ENCODE data around the gene GAS2.
A peak's percentile ranks its signal among the peaks of the same experiment; 100 is the strongest.

Gene GAS2

DNA sequence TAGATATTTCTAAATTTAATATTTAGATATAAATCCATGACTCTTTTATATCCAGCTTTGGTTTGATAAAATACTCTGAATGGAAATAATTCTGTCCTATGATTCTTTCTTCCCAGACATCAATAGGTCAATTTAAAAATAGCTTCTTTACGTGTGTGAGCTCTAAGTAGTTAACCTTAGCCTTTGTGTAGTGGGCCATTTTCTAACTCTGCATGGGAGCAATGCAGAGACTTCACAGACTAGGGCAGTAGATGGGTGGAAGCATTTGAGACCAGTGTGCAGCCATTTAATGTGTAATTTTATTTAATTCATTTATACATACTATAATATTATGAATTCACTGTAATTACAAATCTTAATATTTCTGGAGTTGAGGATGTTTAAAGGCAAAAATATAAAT lies 23.8 kb downstream of the GAS2 start:
- Histone ChIP-seq H3K4me3 (ENCODE audit: insufficient read length, low read depth) (no peak overlapping the region), H3K36me3 (ENCODE audit: insufficient read depth, insufficient read length, low read length) (no peaks in the 10 kb centered on the region), H3K27me3 (ENCODE audit: insufficient read depth, insufficient read length) (no peaks in the 10 kb centered on the region), H3K9me3 (ENCODE audit: insufficient read depth, low read length) (no peaks in the 10 kb centered on the region), H3K4me1 (ENCODE audit: insufficient read depth, insufficient read length) (no peaks in the 10 kb centered on the region), H3K9ac (ENCODE audit: insufficient read length, low read depth) (no peak overlapping the region)
- TF ChIP-seq ZNF274 (IDR thresholded peaks at IDR 0.05; ENCODE audit: low read depth, low read length), result no peak
- TF ChIP-seq YY1 (IDR thresholded peaks at IDR 0.05; ENCODE audit: insufficient read depth, insufficient read length), result no peak
- TF ChIP-seq SUZ12 (IDR thresholded peaks at IDR 0.05; ENCODE audit: extremely low read depth, insufficient read depth, insufficient read length), result no peak
- no peak for DNase-seq (ENCODE audit: low read depth, low spot score)

DNA sequence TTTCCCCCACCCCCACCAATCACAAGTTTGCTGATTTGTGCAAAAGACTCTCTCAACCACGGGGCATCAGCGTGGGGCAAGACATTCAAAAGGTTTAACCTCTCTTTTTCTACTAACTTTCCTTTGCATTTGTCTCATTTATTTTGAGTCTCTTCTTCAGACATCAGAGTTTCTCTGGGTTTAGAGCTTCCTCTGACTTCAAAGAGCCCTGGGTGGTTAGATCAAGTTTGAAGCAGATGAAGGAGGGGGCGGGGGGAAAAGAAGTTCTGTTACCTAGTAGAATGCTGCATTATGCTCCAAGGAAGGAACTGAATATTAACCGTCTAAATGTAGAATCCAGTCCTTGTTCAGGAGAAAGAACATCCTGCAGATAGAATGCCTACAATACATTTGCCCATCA lies 24.5 kb downstream of the GAS2 start:
- no peaks in the 10 kb centered on the region for H3K36me3 ChIP-seq (ENCODE audit: insufficient read depth, insufficient read length, low read length)
- no peak for DNase-seq (ENCODE audit: low read depth, low spot score)
- no peaks in the 10 kb centered on the region for H3K27me3 ChIP-seq (ENCODE audit: insufficient read depth, insufficient read length)
- no peak overlapping the region for H3K9ac ChIP-seq (ENCODE audit: insufficient read length, low read depth)
- TF ChIP-seq ZNF274 (IDR thresholded peaks at IDR 0.05; ENCODE audit: low read depth, low read length) (no peak), SUZ12 (IDR thresholded peaks at IDR 0.05; ENCODE audit: extremely low read depth, insufficient read depth, insufficient read length) (no peak), YY1 (IDR thresholded peaks at IDR 0.05; ENCODE audit: insufficient read depth, insufficient read length) (no peak)
- H3K4me1 ChIP-seq (ENCODE audit: insufficient read depth, insufficient read length), result no peaks in the 10 kb centered on the region
- no peaks in the 10 kb centered on the region for H3K9me3 ChIP-seq (ENCODE audit: insufficient read depth, low read length)
- H3K4me3 ChIP-seq (ENCODE audit: insufficient read length, low read depth), result no peak overlapping the region

DNA sequence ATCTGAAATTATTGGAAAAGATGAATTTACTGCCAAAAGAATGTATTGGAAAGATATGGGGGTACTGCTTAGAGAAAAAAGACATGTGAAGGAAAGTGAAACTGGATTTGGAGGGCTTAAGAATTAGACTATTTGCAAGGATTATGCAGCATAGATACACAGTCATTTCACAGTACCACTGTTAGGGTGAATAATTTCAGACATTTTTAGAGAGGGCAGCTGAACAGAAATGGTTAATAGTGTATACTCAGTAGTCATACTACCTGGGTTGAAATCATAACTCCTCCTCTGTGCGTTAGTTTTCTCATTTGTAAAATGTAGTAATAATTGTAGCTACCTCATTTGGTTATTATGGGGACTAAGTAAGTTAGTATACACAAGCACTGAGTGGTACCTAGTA lies 33.0 kb downstream of the GAS2 start:
- TF ChIP-seq ZNF274 (IDR thresholded peaks at IDR 0.05; ENCODE audit: low read depth, low read length) (no peak), SUZ12 (IDR thresholded peaks at IDR 0.05; ENCODE audit: extremely low read depth, insufficient read depth, insufficient read length) (no peak), YY1 (IDR thresholded peaks at IDR 0.05; ENCODE audit: insufficient read depth, insufficient read length) (no peak)
- Histone ChIP-seq H3K4me3 (ENCODE audit: insufficient read length, low read depth) (no peak overlapping the region), H3K36me3 (ENCODE audit: insufficient read depth, insufficient read length, low read length) (no peaks in the 10 kb centered on the region), H3K4me1 (ENCODE audit: insufficient read depth, insufficient read length) (no peaks in the 10 kb centered on the region), H3K9ac (ENCODE audit: insufficient read length, low read depth) (no peak overlapping the region), H3K27me3 (ENCODE audit: insufficient read depth, insufficient read length) (no peaks in the 10 kb centered on the region), H3K9me3 (ENCODE audit: insufficient read depth, low read length) (no peaks in the 10 kb centered on the region)
- no peak for DNase-seq (ENCODE audit: low read depth, low spot score)

- no peak overlapping the region for H3K4me3 ChIP-seq (ENCODE audit: insufficient read length, low read depth)
- no peaks in the 10 kb centered on the region for H3K9me3 ChIP-seq (ENCODE audit: insufficient read depth, low read length)
- no peak overlapping the region for H3K9ac ChIP-seq (ENCODE audit: insufficient read length, low read depth)
- TF ChIP-seq SUZ12 (IDR thresholded peaks at IDR 0.05; ENCODE audit: extremely low read depth, insufficient read depth, insufficient read length), result no peak
- TF ChIP-seq YY1 (IDR thresholded peaks at IDR 0.05; ENCODE audit: insufficient read depth, insufficient read length), result no peak
- TF ChIP-seq ZNF274 (IDR thresholded peaks at IDR 0.05; ENCODE audit: low read depth, low read length), result no peak
- no peaks in the 10 kb centered on the region for H3K36me3 ChIP-seq (ENCODE audit: insufficient read depth, insufficient read length, low read length)
- no peaks in the 10 kb centered on the region for H3K4me1 ChIP-seq (ENCODE audit: insufficient read depth, insufficient read length)
- H3K27me3 ChIP-seq (ENCODE audit: insufficient read depth, insufficient read length), result no peaks in the 10 kb centered on the region
- no peak for DNase-seq (ENCODE audit: low read depth, low spot score)
Measured at GRCh38 chr11:22702031-22702430, 35.6 kb downstream of the GAS2 start.

DNA sequence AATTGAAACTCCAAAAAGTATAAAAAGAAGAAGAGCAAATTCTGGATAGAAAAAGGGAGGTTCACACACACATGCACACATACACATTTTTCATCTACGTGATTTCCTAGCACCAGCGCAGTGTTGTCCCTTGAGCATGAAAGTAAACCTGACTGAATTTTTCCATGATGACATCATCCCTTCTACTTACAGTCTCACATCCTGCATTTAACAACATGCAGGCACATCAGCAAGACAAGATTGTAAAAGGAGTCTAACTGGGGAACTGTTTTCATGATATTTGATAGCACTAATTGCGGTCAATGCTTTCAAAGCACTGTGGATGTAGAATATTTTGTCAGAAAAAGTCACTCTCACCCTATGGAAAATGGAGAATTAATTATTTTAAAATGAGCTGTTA lies 36.6 kb downstream of the GAS2 start:
- no peaks in the 10 kb centered on the region for H3K4me1 ChIP-seq (ENCODE audit: insufficient read depth, insufficient read length)
- H3K27me3 ChIP-seq (ENCODE audit: insufficient read depth, insufficient read length), result no peaks in the 10 kb centered on the region
- H3K4me3 ChIP-seq (ENCODE audit: insufficient read length, low read depth), result no peak overlapping the region
- no peak overlapping the region for H3K9ac ChIP-seq (ENCODE audit: insufficient read length, low read depth)
- H3K9me3 ChIP-seq (ENCODE audit: insufficient read depth, low read length), result no peaks in the 10 kb centered on the region
- no peaks in the 10 kb centered on the region for H3K36me3 ChIP-seq (ENCODE audit: insufficient read depth, insufficient read length, low read length)
- peak; percentile 13 for DNase-seq (ENCODE audit: low read depth, low spot score)
- TF ChIP-seq ZNF274 (IDR thresholded peaks at IDR 0.05; ENCODE audit: low read depth, low read length) (no peak), SUZ12 (IDR thresholded peaks at IDR 0.05; ENCODE audit: extremely low read depth, insufficient read depth, insufficient read length) (no peak), YY1 (IDR thresholded peaks at IDR 0.05; ENCODE audit: insufficient read depth, insufficient read length) (no peak)

DNA sequence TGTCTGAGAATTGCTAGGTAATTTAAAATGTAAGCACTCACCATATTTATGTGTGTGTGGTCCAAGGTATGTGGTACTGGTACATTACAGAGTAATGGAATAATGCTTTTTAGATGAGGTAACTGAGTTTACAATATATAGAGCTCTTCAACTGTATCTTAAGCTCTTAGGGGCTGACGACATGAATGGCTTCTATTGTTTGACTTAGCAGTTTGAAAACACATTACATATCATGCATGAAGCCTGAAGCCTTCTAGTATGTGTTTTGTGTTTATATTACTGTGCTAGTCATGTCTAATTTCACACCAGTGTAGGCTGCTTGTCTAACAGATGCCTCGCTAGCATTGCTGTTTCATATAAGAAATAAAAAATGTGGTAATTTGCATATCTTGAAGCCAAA lies 37.2 kb downstream of the GAS2 start:
- Histone ChIP-seq H3K4me3 (ENCODE audit: insufficient read length, low read depth) (no peak overlapping the region), H3K27me3 (ENCODE audit: insufficient read depth, insufficient read length) (no peaks in the 10 kb centered on the region), H3K36me3 (ENCODE audit: insufficient read depth, insufficient read length, low read length) (no peaks in the 10 kb centered on the region), H3K9me3 (ENCODE audit: insufficient read depth, low read length) (no peaks in the 10 kb centered on the region), H3K9ac (ENCODE audit: insufficient read length, low read depth) (no peak overlapping the region), H3K4me1 (ENCODE audit: insufficient read depth, insufficient read length) (no peaks in the 10 kb centered on the region)
- DNase-seq (ENCODE audit: low read depth, low spot score), result no peak
- TF ChIP-seq YY1 (IDR thresholded peaks at IDR 0.05; ENCODE audit: insufficient read depth, insufficient read length) (no peak), SUZ12 (IDR thresholded peaks at IDR 0.05; ENCODE audit: extremely low read depth, insufficient read depth, insufficient read length) (no peak), ZNF274 (IDR thresholded peaks at IDR 0.05; ENCODE audit: low read depth, low read length) (no peak)

DNA sequence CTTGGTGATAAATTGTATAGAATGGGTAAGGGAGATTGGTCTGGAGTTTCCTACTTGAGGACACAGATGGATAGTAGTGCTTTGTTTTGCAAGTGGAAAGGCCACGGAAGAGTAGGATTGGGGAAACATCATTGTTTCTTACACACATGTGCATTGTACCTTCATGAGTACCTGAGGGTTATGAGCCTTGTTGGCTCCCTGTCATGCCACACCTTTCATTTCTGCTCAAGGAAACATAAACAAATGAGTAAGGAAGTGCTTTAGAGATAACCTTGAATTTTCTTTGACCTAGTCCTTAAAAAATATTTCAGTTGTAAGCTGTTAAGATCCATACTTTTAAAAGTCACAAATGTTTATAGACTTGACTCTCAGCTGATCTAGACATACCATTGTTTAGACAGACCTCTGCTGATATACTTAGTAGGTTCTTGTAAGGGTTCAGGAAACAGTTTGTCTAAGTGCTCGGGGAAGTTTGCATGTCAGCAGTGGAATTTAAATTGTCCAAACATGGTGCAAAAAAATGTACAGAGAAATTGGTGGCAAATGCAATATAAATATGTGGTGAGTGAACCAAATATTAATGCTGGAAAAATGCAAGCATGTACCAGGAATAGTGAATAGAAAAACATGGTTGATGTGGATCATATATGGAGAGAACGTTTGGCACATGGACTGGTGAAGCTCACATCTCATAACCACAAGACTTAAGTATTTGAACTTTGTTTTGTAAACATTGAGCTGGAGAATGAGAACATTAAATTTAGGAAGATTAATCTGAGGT lies 40.9 kb downstream of the GAS2 start:
- H3K4me1 ChIP-seq (ENCODE audit: insufficient read depth, insufficient read length), result no peaks in the 10 kb centered on the region
- no peaks in the 10 kb centered on the region for H3K27me3 ChIP-seq (ENCODE audit: insufficient read depth, insufficient read length)
- DNase-seq (ENCODE audit: low read depth, low spot score), result no peak
- no peak overlapping the region for H3K9ac ChIP-seq (ENCODE audit: insufficient read length, low read depth)
- no peaks in the 10 kb centered on the region for H3K9me3 ChIP-seq (ENCODE audit: insufficient read depth, low read length)
- H3K4me3 ChIP-seq (ENCODE audit: insufficient read length, low read depth), result no peak overlapping the region
- no peaks in the 10 kb centered on the region for H3K36me3 ChIP-seq (ENCODE audit: insufficient read depth, insufficient read length, low read length)
- TF ChIP-seq SUZ12 (IDR thresholded peaks at IDR 0.05; ENCODE audit: extremely low read depth, insufficient read depth, insufficient read length) (no peak), YY1 (IDR thresholded peaks at IDR 0.05; ENCODE audit: insufficient read depth, insufficient read length) (no peak), ZNF274 (IDR thresholded peaks at IDR 0.05; ENCODE audit: low read depth, low read length) (no peak)
